ENCODE results near the gene MRPS24. TPM values are rescaled to one million over a fixed set of nuclear protein-coding genes. Genes with fewer than 3 reads are reported as not detected.
"Not testable (repeated sequence)": the region's sequence is repeated elsewhere in the genome, so short reads cannot be mapped to it uniquely, and the experiment has no call there.

The MRPS24 gene
- total and polyA plus RNA-seq, 2 donors (not counting 3 experiments of a cell fraction or from before 2014, with no cell fraction given), result 105 to 279 TPM

DNA sequence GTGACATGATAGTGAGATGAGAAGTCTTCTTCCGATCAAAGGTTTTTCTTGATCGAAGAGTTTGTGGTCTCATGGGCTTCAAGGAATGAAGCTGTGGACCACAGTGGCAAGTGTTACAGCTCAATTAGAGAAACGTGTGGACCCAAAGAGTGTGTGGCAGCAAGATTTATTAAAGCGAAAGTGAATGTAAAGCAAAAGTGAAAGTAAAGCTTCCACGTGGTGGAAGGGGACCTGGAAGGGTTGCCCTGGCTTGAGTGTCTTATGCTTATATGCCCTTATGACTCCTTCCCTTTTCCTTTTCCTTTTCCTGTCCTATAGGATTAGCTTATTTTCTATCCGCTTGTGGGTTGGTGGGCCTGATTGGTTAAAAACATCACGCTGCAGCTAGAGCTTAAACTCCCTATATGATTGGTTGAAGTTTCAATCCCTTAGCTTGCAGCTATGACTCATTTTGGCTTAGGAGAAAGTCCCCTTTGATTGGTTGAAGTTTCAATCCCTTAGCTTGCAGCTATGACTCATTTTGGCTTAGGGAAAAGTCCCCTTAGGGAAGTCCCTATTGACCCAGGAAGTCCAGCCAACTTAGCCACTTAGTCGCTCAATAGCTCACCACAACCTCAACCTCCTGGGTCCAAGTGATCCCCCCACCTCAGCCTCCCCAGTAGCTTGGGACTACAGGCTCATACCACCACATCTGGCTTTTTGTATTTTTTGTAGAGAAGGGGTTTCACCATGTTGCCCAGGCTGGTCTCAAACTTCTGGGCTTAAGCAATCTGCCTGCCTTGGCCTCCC, 34.7 kb downstream of the MRPS24 start:
- DNase-seq (ENCODE audit: low read depth, low spot score) (peak; percentile 22), FAIRE-seq (no peak)
- BruUV-seq (replicated peaks), result no TSS peak
- intact Hi-C loops (cut with micrococcal nuclease) (loop anchor here (10.0 kb wide), 2 partner anchors 380 to 890 kb away; no protein-coding TSS in a partner anchor), dilution Hi-C loops (cut with MboI; ENCODE audit: extremely low pct_ligation_motif_present, low sequenced_read_pairs) (no loop called here)
- Histone ChIP-seq H3K4me3 (replicated peaks in 1 of 3; ENCODE audit: insufficient read depth in 1 of 3, low read depth in 1 of 3, low read length in 3 of 3) (no peak overlapping the region), H3K4me2 (ENCODE audit: insufficient read depth, low read length) (peak overlapping the region; percentile 45), H4K20me1 (replicated peaks; ENCODE audit: control insufficient read depth, extremely low read depth, insufficient read depth, low read length) (no peaks in the 10 kb centered on the region), H3K9ac (replicated peaks; ENCODE audit: extremely low read depth, insufficient read depth, low read length) (no peak overlapping the region), H3K27me3 (ENCODE audit: control insufficient read depth in 2 of 2, insufficient read depth in 2 of 2, low read length in 2 of 2) (peaks cover 0 to 3% of the 10 kb centered on the region in 2 experiments), H3K36me3 (ENCODE audit: control insufficient read depth in 2 of 2, extremely low read depth in 1 of 2, insufficient read depth in 2 of 2, low read length in 2 of 2) (no peaks in the 10 kb centered on the region), H3K79me2 (ENCODE audit: control insufficient read depth, insufficient read depth, low read length) (no peaks in the 10 kb centered on the region), H3K9me1 (replicated peaks; ENCODE audit: control insufficient read depth, extremely low read depth, insufficient read depth, low read length) (no peaks in the 10 kb centered on the region), H3K9me3 (replicated peaks; ENCODE audit: control insufficient read depth, insufficient read depth, low read length) (no peaks in the 10 kb centered on the region), H2AFZ (ENCODE audit: low read depth, low read length) (peak overlapping the region; percentile 38), H3K4me1 (ENCODE audit: control insufficient read depth, extremely low read depth, insufficient read depth, low read length) (no peaks in the 10 kb centered on the region), H3K27ac (ENCODE audit: insufficient read depth, low read depth, low read length) (no peak overlapping the region)
- peak; percentile 16 for TF ChIP-seq JUN (IDR thresholded peaks at IDR 0.05; ENCODE audit: borderline replicate concordance, insufficient read depth, insufficient read length, low read depth)
- TF ChIP-seq POLR2AphosphoS5 (IDR thresholded peaks at IDR 0.05; ENCODE audit: insufficient read depth, low read depth, low read length), result no peak
- no peak for TF ChIP-seq EZH2 (IDR thresholded peaks at IDR 0.05; ENCODE audit: borderline replicate concordance, low read depth, low read length, severe bottlenecking)
- TF ChIP-seq, protein P1, sequence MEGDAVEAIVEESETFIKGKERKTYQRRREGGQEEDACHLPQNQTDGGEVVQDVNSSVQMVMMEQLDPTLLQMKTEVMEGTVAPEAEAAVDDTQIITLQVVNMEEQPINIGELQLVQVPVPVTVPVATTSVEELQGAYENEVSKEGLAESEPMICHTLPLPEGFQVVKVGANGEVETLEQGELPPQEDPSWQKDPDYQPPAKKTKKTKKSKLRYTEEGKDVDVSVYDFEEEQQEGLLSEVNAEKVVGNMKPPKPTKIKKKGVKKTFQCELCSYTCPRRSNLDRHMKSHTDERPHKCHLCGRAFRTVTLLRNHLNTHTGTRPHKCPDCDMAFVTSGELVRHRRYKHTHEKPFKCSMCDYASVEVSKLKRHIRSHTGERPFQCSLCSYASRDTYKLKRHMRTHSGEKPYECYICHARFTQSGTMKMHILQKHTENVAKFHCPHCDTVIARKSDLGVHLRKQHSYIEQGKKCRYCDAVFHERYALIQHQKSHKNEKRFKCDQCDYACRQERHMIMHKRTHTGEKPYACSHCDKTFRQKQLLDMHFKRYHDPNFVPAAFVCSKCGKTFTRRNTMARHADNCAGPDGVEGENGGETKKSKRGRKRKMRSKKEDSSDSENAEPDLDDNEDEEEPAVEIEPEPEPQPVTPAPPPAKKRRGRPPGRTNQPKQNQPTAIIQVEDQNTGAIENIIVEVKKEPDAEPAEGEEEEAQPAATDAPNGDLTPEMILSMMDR (IDR thresholded peaks at IDR 0.05; ENCODE audit: extremely low read depth in 1 of 2, insufficient read depth in 1 of 2, low read depth in 1 of 2, low read length in 2 of 2), result no peak
- TF ChIP-seq POLR2A (IDR thresholded peaks at IDR 0.05; ENCODE audit: low read depth, low read length), result no peak
- TF ChIP-seq FOS (IDR thresholded peaks at IDR 0.05; ENCODE audit: borderline replicate concordance, insufficient read depth, low read length), result peak; percentile 37
- ChIA-PET CTCF (interaction anchor here (0.6 to 1.7 kb wide), 5 partner anchors 35 to 894 kb away, joined by 3 read pairs; partner anchors contain the start of genes MRPS24 and STK17A), POLR2A (interaction anchor here (0.8 kb wide), 1 partner anchor 252 kb away, joined by 3 read pairs; the partner anchor contains the start of gene STK17A)

DNA sequence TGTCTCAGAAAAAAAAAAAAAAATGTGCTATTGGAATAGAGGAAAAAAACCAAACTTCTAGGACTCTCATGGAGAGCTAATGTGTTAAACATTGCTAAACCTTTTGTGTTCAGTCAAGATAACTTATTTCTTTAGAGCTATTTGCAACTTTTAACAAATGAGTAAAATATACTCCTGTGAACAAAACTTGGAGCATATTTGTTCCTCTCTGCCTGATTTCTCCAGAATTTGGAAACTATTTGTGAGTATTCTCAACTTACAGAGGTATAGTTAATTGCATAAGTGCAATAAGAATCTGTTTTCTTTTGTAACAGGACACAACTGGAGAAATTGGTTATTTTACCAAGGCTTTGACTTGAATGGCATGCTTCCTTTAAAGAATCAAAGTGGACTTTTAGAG, 38.4 kb downstream of the MRPS24 start:
- H3K27ac ChIP-seq (ENCODE audit: insufficient read depth, low read depth, low read length); H3K9me3 ChIP-seq (replicated peaks; ENCODE audit: control insufficient read depth, insufficient read depth, low read length); BruUV-seq (replicated peaks); H2AFZ ChIP-seq (ENCODE audit: low read depth, low read length); H3K9ac ChIP-seq (replicated peaks; ENCODE audit: extremely low read depth, insufficient read depth, low read length); H3K79me2 ChIP-seq (ENCODE audit: control insufficient read depth, insufficient read depth, low read length); POLR2A ChIA-PET; dilution Hi-C loops (cut with MboI; ENCODE audit: extremely low pct_ligation_motif_present, low sequenced_read_pairs); H3K4me1 ChIP-seq (ENCODE audit: control insufficient read depth, extremely low read depth, insufficient read depth, low read length); FAIRE-seq; CTCF ChIA-PET; DNase-seq (ENCODE audit: low read depth, low spot score); H3K9me1 ChIP-seq (replicated peaks; ENCODE audit: control insufficient read depth, extremely low read depth, insufficient read depth, low read length); H3K4me2 ChIP-seq (ENCODE audit: insufficient read depth, low read length); H3K4me3 ChIP-seq (replicated peaks in 1 of 3; ENCODE audit: insufficient read depth in 1 of 3, low read depth in 1 of 3, low read length in 3 of 3); H3K36me3 ChIP-seq (ENCODE audit: control insufficient read depth in 2 of 2, extremely low read depth in 1 of 2, insufficient read depth in 2 of 2, low read length in 2 of 2); H4K20me1 ChIP-seq (replicated peaks; ENCODE audit: control insufficient read depth, extremely low read depth, insufficient read depth, low read length): not testable (repeated sequence)
- peaks cover 9 to 20% of the 10 kb centered on the region in 2 experiments for H3K27me3 ChIP-seq (ENCODE audit: control insufficient read depth in 2 of 2, insufficient read depth in 2 of 2, low read length in 2 of 2)
- intact Hi-C loops (cut with micrococcal nuclease), result loop anchor here (10.0 kb wide), 2 partner anchors 376 to 886 kb away; no protein-coding TSS in a partner anchor
